Colon (tissue), 2 donors: ENCODE data around the gene NAGPA.

Experiments
- FAIRE-seq: peaks from 2 replicates; lab custom pipeline; 2012; peaks lifted over from hg19 to GRCh38; lab: Jason Lieb, UNC
- donor health status: control.
- donor health status: control.

Gene NAGPA

DNA sequence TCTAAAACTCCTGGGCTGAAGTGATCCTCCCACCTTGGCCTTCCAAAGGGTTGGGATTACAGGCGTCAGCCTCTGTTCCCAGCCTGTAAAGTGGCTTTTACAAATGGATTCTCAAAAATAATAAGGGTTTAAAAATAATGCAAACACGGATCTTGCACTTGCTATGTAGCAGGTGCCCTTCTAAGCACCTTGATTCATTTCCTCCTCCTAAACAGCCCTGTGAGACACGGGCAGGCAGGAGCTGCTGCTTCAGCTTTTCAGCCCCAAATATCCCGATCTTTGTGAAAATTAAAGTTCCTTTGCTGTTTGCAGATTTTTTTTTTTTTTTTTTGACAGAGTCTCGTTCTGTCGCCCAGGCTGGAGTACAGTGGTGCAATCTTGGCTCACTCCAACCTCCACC, 31.7 kb downstream of the NAGPA start:
- no peak for FAIRE-seq

DNA sequence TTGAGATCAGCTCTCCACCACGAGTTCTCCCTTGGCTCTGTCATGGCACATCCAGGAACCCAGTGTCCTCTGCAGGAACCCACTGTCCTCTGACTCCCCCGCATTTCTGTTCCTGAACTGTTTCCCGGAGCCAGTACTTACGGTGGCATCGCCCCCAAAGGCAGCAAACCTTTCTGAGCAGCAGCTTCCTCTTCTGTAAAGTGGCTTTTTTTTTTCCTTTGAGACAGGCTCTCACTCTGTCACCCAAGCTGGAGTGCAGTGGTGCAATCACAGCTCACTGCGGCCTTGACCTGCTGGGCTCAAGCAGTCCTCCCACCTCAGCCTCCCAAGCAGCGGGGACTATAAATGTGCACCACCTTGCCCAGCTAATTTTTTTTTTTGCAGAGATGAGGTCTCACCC, 32.2 kb downstream of the NAGPA start:
- no peak for FAIRE-seq

DNA sequence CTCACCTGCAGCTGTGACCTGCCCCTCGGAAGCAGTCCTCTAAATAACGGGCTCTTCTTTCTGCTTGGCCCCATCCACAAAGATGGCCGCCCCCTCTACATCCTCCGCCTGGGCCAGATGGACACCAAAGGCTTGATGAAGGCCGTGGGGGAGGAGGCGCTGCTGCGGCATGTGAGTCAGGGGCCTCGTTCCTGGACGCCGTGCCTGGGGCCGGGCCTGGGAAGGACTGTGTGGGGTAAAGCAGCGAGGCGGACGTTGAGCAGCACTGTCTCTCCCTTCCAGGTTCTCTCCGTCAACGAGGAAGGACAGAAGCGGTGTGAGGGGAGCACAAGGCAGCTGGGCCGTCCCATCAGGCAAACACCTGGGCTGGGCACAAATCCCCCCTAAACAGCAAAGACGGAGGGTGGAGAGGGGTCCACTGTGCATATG, 33.1 kb downstream of the NAGPA start:
- no peak for FAIRE-seq

DNA sequence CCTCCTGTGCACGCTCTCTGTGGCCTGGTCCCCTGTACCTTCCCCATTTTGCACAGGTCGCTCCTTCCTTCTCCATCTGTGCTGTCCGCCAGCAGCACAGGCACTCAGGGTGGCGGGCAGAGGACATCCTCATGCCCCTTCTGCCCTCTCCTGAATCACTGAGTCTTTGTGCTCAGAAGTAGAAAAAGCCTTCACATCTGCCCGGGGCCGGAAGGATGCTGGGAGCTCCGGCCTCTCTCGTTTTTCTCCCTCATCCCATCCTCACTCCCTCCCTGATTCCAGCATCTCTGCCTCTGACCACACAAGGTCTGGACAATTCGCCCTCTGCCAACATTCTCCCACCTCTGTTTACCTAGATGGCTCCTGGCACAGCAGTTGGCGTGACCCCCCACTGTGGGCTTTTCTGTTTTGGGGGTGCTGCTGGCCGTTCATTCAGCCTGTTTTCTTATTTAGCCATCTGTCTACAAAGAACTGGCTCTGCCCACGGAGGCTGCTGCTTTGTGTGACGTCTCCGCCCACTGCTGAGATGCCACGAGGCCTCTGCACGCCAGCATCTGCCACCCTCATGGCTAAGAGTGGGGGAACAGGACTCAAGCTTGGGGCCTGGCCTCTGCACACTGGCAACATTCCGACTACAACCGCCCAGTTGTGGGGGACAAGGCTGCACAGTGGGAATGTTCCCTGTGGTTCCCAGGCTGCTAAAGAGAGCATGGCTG, 38.9 kb downstream of the NAGPA start:
- FAIRE-seq, result no peak

DNA sequence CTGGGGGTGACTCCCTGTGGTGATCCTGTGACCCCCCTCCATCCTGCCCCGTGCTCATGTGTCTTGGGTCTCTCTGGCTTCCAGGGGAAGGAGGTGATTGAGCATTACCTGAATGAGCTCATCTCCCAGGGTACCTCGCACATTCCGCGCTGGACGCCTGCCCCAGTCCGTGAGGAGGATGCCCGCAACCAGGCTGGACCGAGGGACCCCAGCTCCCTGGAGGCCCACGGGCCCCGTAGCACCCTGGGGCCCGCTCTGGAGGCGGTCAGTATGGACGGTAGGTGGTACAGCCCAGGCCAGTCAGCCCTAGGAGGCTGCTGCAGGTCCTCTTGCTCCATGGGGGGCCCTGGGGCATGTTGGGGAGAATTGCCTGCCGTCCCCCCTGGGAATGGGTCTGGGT, 42.0 kb downstream of the NAGPA start:
- no peak for FAIRE-seq

DNA sequence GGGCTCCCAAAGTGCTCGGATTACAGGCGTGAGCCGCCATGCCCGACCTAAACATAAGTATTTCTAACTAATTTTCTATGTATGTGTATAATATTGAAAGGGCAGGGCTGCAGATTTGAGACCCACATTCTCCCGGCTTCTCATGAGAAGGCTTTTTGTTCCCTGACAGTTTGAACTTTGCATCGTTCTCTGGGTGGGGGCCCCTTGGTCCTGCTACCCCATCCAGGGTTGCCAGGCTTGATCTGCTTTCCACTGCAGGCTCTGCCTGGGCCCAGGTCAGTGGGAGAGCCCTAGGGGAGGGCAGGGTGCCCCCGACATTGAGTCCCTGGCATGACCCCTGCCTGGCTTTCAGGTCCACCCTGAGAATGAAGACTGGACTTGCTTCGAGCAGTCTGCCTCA, 43.3 kb downstream of the NAGPA start:
- FAIRE-seq, result no peak

- FAIRE-seq, result no peak
Observed at GRCh38 chr16:4989391-4990006, 44.2 kb downstream of the NAGPA start.

DNA sequence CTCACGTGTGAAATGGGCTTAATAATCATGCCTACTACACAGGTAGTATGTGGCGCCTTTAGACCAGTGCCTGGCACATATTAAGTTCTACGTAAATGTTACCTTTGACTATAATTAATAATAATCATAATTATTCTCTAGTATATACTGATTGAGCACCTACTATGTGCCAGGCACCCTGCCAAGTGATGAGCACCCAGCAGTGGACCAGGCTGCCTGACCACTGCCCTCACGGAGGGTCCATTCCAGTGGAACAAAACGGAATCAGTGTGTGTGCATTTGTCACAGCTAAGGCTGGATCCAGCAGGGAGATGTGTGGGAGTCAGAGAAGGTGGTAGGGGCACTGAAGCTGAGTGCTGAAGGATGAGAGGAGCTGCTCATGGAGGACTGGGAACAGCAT, 45.1 kb downstream of the NAGPA start:
- FAIRE-seq, result no peak

- no peak for FAIRE-seq
Observed at GRCh38 chr16:4987580-4988374, 46.0 kb downstream of the NAGPA start.

DNA sequence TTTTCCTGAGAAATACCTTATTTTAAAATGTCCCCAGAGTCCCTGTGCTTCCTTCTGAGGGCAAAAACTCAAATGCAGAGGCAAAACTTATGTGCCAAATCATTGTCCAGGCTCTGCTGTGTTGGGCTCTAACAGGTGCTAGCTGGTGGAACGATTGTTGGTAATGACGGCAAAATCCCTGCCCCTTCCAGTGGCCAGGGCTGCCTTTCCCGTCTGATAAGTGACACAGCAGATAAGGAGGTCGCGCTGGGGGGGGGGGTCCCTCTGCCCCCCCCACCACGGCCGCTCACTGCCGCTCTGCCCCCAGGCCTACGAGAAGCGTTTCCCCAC, 46.5 kb downstream of the NAGPA start:
- FAIRE-seq, result no peak

DNA sequence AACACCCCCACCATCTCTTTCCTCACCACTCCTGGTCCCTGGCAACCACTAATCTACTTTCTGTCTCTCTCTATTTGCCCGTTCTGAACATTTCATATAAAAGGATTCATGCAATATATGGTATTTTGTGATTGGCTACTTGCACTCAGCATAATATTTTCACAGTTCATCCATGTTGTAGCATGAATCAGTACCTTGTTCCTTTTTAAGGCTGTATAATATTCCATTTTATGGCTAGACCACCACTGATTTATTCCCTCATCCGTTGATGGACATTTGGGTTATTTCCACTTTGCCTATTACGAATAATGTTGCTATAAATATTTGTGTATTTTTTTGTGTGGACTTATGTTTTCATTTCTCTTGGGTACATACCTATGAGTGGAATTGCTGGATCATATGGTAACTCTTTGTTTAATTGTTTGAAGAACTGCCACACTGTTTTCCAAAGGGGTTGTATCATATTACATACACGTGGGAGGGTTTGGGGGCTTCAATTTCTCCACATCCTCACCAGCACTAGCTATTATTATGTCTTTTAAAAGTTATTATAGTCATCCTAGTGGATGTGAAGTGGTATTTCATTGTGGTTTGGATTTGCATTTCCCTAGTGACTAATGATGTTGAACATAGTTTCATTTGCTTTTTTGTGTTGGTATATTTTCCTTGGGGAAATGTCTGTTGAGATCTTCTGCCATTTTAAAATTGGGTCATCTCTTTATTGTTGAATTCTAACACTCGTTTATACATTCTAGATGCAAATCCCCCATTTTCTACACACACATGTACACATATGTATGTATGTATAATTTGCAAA, 49.4 kb downstream of the NAGPA start:
- FAIRE-seq, result no peak

DNA sequence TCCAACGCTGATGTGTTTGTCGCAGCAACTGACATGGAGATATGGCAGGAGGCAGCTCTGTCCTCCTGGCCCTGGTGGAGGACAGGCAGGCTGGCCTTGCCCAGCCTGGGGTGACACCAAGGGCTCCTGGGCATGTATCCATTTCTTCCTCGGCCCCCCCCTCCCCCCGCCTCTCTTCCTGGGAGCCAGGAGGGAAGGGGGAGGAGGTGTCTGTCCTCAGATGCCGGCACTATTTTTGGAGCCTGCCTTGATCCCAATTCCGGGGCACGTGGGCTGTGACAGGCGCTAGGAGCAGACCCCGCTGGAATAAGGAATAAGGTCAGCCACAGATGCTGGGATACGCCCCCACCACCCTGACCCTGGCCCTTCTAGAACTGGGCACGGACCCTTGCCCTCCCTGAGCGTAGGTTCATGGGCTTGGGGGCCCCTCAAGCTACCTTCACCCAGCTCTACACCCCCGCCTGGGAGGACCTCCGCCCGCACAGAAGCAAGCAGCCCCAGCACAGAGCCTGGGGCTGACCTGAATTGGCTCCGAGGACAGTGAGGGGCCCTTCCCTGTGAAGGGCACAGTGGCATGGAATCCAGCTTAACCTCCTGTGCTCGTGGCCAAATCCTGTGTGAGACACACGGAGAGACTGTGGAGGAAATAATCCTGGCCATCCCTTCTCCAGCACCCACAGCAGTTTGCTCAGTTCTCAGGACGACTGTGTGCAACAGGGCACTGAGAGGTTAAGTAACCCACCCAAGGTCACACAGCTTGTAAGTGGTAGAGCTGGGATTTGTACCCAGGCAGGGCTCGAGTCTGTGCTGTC, 51.5 kb downstream of the NAGPA start:
- FAIRE-seq, result no peak

- FAIRE-seq, result no peak
Observed at GRCh38 chr16:4981473-4981872, 52.3 kb downstream of the NAGPA start.

DNA sequence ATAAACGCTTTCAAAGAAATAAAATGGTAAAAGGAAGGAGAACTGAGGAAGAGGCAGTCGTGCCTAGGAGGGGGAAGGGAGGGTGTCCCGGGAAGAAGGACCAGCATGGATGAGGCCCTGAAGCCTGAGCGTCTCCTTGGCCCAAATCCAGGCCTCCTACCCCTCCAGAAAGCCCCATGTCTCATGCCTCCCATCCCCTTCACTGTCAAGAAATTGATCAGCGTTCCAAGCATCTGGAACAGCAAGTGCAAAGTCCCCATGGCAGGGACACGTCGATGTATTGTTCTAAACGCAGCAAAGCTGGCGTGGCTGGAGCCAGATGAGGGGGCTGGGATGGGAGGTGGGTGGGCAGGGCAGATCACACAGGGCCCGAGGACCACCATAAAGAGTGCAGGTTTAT, 53.0 kb downstream of the NAGPA start:
- FAIRE-seq, result no peak

DNA sequence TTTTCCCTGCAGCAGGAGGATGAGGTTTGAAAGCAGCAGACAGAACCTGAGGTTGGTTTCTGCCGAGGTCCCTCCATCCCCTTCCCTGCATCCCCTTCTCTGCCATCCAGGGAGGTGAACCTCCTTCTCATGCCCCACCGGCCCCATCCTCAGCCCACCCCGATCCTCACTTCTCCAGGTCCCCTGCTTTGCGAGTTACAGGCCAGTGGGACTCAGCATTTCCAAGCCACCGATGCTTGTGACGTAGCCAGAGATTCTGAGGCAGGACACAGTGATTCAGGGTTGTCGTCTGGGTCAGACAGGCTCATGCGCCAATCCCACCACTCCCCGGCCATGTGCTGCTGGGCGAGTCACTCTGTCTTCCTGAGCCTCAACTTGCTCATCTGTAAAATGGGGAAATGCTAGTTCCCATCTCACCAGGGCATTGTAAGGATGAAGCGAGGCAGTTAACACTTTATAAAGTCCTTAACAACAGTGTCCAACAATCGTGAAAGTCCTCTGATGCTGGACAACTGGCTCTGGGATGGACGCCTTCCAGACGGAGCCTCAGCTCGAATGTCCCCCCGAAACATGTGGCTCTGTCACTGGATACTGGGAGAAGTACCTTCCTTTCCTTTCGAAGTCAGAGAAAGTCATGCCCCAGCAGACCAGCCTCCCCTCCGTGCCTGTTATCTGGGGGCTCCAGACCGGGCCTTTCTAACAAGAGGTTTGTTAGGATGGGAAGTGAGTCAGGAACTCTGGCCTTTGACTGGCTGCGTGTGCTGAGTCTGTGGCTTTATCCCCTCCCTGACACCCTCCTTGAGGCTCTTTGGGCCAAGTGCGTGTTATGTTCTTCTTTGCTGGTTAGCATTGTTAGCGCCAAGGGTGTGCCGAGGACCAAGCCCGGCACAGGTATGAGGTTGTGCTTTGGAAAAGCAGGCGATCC, 53.7 kb downstream of the NAGPA start:
- no peak for FAIRE-seq

- no peak for FAIRE-seq
Observed at GRCh38 chr16:4979164-4979563, 54.6 kb downstream of the NAGPA start.

DNA sequence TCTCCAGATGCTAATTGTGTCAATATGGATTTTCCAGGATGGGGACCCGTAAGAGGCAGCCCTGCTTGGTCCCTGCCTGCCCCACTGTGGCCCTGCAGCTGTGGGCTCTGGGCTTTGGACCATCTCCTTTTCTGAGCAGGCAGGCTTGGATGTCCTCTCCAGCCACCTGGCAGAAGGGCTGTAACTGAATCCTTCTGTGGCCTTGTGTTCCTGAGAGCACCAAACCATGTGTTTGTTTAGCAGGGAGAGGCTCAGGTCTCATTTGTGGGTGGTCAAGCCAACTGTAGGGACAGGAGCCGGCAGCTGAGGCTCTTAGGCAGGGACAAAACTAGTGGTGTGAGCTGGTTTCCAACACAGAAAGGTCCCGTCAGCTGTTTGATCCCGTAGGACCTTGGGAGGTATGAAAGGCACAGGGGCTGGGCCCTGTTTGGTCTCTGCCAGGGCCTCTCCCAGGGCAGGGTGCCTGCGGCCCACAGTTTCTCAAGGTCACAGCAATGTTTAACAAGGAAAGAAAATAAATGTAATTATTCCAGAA, 57.1 kb downstream of the NAGPA start:
- FAIRE-seq, result no peak

DNA sequence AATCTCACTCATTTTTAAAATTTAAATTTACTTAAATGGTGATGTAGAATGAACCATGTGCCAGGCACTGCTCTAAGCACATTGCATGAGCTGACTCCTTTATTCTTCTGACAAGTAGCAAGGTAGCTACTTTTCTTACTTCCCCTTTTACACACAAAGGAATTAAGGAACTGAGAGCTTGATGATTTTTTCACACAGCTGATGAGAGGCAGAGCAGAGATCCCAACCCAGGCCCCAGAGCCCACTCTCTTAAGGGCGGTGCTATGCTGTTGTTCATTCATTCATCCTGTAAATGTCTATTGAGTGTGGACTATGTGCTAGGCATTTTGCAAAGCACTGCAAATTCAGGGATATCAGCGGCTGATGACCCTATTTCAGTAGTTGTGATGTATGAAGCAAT, 57.7 kb downstream of the NAGPA start:
- FAIRE-seq, result no peak
